Tibial artery (tissue), 4 donors: ENCODE measurements around the gene TEKT3.

Experiments
- DNase-seq, 2 donors: peaks; one replicate each; pipeline ENCODE4 v3.0.0-alpha.2; 2019
- H3K27ac ChIP-seq, 2 donors: fragments of 200-600 bp; sonication (generic) in 1 of 2; 1 replicate in 1 of 2; 2 replicates in 1 of 2; pipeline ENCODE4 v1.5.1; 2018 to 2019; ENCODE audit warnings: mild to moderate bottlenecking in 1 of 2
- H3K27me3 ChIP-seq, 2 donors: fragments of 200-600 bp; sonication (generic) in 1 of 2; one replicate each; pipeline versions ENCODE4 v1.5.1 to v1.6.0; 2016 to 2019
- H3K36me3 ChIP-seq, 3 donors: fragments of 200-600 bp; sonication (generic) in 2 of 3; one replicate each; pipeline ENCODE4 v1.5.1; 2016 to 2019; ENCODE audit warnings: mild to moderate bottlenecking in 2 of 3
- H3K4me1 ChIP-seq, 4 donors: fragments of 200-600 bp; sonication (generic) in 2 of 4; 1 replicate in 3 of 4; 2 replicates in 1 of 4; pipeline ENCODE4 v1.5.1; 2016 to 2019
- H3K4me3 ChIP-seq, 2 donors: fragments of 200-600 bp; sonication (generic) in 1 of 2; 1 replicate in 1 of 2; 2 replicates in 1 of 2; pipeline ENCODE4 v1.5.1; 2018 to 2019; ENCODE audit warnings: mild to moderate bottlenecking in 2 of 2
- H3K9me3 ChIP-seq, 3 donors: fragments of 200-600 bp; sonication (generic) in 1 of 3; one replicate each; pipeline ENCODE4 v1.5.1; 2016 to 2019
- intact Hi-C: fragments of 100-400 bp; cut with DNase I; formaldehyde crosslinking; loops from one replicate; pipeline ENCODE4 v1.15.0; 2023; ENCODE audit warnings: low total_unique reads
- TF ChIP-seq, protein P1 (sequence below), 2 experiments: fragments of 200-600 bp in 1 of 2; fragments of 450-650 bp in 1 of 2; IDR thresholded peaks; one replicate each; pipeline ENCODE4 v1.5.1; 2017 to 2019; ENCODE audit warnings: antibody characterized with exemption in 2 of 2, mild to moderate bottlenecking in 1 of 2, moderate library complexity in 1 of 2

Gene TEKT3

GRCh38 chr17:15309793-15310192 lies 31.6 kb downstream of the TEKT3 start:
- H3K36me3 ChIP-seq, result no peaks in the 10 kb centered on the region
- TF ChIP-seq, protein P1, sequence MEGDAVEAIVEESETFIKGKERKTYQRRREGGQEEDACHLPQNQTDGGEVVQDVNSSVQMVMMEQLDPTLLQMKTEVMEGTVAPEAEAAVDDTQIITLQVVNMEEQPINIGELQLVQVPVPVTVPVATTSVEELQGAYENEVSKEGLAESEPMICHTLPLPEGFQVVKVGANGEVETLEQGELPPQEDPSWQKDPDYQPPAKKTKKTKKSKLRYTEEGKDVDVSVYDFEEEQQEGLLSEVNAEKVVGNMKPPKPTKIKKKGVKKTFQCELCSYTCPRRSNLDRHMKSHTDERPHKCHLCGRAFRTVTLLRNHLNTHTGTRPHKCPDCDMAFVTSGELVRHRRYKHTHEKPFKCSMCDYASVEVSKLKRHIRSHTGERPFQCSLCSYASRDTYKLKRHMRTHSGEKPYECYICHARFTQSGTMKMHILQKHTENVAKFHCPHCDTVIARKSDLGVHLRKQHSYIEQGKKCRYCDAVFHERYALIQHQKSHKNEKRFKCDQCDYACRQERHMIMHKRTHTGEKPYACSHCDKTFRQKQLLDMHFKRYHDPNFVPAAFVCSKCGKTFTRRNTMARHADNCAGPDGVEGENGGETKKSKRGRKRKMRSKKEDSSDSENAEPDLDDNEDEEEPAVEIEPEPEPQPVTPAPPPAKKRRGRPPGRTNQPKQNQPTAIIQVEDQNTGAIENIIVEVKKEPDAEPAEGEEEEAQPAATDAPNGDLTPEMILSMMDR (IDR thresholded peaks at IDR 0.05), result no peak
- no peaks in the 10 kb centered on the region for H3K9me3 ChIP-seq
- H3K4me1 ChIP-seq, result peaks cover 0 to 3% (median 1%) of the 10 kb centered on the region in 4 donors
- no peak for DNase-seq
- intact Hi-C loops, result no loop called here
- H3K27ac ChIP-seq, result no peak overlapping the region
- H3K27me3 ChIP-seq, result no peaks in the 10 kb centered on the region
- H3K4me3 ChIP-seq, result no peak overlapping the region

DNA sequence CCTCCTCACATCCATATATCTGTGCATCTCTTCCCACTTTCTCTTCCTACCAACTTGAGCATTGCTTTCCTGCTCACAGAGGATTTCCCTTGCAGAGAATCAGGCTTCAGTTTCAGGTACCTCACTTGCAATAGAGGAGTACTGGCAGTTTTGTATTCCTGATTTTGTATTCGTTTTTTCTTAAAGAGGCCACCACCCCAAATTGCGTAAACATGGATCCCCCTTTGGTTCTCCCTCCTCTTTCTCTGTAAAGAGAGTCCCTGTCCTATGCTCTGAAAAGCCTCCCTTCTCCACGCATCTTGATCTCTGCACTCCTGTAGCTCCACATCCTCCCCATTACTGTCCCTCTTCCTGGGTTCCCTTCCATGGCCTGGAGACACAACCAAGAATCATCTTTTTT lies 32.2 kb downstream of the TEKT3 start:
- Histone ChIP-seq H3K9me3 (no peaks in the 10 kb centered on the region), H3K27ac (no peak overlapping the region), H3K4me3 (no peak overlapping the region), H3K27me3 (no peaks in the 10 kb centered on the region), H3K36me3 (no peaks in the 10 kb centered on the region), H3K4me1 (peaks cover 0 to 3% (median 1%) of the 10 kb centered on the region in 4 donors)
- no peak for DNase-seq
- intact Hi-C loops, result no loop called here
- TF ChIP-seq, protein P1 (IDR thresholded peaks at IDR 0.05), result no peak

DNA sequence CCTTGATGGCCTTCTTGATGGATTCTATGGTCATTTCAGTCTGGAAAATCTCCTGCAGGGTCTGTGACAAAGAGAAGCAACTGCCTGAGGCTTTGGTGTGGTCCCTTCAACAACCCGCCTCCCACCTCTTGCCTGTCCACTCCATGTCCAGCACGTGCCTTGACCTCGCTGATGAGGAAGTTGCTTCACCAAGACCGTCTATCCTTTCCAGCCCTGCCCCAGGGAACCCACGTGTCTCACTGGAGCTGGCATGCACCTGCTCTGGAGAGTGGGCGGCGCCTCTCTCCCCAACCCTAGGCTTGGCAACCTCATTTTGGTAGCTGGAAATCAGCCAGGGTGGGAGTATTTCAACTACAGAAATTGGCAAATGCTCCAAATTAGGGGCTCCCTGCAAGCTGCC lies 32.6 kb downstream of the TEKT3 start:
- intact Hi-C loops, result no loop called here
- Histone ChIP-seq H3K4me3 (no peak overlapping the region), H3K36me3 (no peaks in the 10 kb centered on the region), H3K9me3 (no peaks in the 10 kb centered on the region), H3K27me3 (no peaks in the 10 kb centered on the region), H3K27ac (no peak overlapping the region), H3K4me1 (peaks cover 0 to 3% (median 1%) of the 10 kb centered on the region in 4 donors)
- no peak for DNase-seq
- TF ChIP-seq, protein P1 (IDR thresholded peaks at IDR 0.05), result no peak

DNA sequence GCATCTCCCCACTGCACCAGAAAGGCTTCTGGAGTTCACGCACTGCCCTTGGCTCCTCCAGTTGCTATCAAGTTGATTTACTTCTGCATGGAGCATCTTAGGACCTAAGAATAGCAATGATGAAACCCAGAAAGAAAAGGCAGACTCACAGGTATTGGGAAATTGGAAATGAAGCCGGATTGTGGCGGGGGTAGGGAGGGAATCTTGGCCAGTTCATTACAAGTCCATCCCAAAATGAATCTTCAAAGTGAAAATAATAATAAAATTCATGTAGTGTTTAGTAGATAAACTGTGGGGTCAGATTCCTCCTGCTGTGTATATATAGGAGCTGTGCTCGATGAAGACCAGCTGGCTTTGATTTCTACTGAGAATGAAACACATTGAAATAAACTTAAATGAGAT lies 33.7 kb downstream of the TEKT3 start:
- Histone ChIP-seq H3K4me3 (no peak overlapping the region), H3K4me1 (peaks cover 0 to 3% (median 1%) of the 10 kb centered on the region in 4 donors), H3K9me3 (no peaks in the 10 kb centered on the region), H3K36me3 (no peaks in the 10 kb centered on the region), H3K27ac (no peak overlapping the region), H3K27me3 (no peaks in the 10 kb centered on the region)
- TF ChIP-seq, protein P1 (IDR thresholded peaks at IDR 0.05), result no peak
- intact Hi-C loops, result no loop called here
- no peak for DNase-seq

- H3K4me1 ChIP-seq, result peaks cover 0 to 3% (median 1%) of the 10 kb centered on the region in 4 donors
- H3K27ac ChIP-seq, result no peak overlapping the region
- intact Hi-C loops, result no loop called here
- H3K27me3 ChIP-seq, result no peaks in the 10 kb centered on the region
- DNase-seq, result no peak
- H3K9me3 ChIP-seq, result no peaks in the 10 kb centered on the region
- no peaks in the 10 kb centered on the region for H3K36me3 ChIP-seq
- no peak overlapping the region for H3K4me3 ChIP-seq
- TF ChIP-seq, protein P1 (IDR thresholded peaks at IDR 0.05), result no peak
Measured at GRCh38 chr17:15303851-15304250, 37.5 kb downstream of the TEKT3 start.

- H3K36me3 ChIP-seq, result no peaks in the 10 kb centered on the region
- intact Hi-C loops, result no loop called here
- H3K27ac ChIP-seq, result no peak overlapping the region
- H3K27me3 ChIP-seq, result no peaks in the 10 kb centered on the region
- H3K4me1 ChIP-seq, result peaks cover 0 to 3% (median 1%) of the 10 kb centered on the region in 4 donors
- no peaks in the 10 kb centered on the region for H3K9me3 ChIP-seq
- DNase-seq, result no peak
- TF ChIP-seq, protein P1 (IDR thresholded peaks at IDR 0.05), result no peak
- no peak overlapping the region for H3K4me3 ChIP-seq
Measured at GRCh38 chr17:15303268-15303667, 38.1 kb downstream of the TEKT3 start.
